ENCODE measurements around the gene ROBO1.
"Not testable (repeated sequence)": the region's sequence is repeated elsewhere in the genome, so short reads cannot be mapped to it uniquely, and the experiment has no call there.

Gene ROBO1

DNA sequence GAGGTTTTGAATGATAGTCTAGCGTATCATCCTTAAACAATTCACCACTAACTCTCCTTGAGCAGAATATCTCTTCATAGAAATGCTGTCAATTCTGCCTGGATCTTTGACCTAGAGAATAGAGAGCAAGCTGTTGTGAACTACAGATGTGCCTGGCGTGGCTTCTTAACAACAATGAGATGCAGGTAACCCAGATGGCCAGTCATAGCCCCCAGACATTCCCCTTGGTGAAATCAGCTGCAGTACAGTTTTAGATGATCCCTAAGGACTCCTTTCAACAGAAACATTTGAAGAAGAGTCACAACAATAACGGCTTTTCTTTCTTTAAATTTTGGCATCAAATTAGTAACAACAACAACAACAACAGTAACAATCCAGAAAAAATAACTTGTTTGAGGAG is 1041.3 kb downstream of the ROBO1 start:
- no peaks in the 10 kb centered on the region; the same call in 1 of the 2 replicates for H3K9me2 ChIP-seq (replicated peaks; ENCODE audit: insufficient read depth, low read length)
- no peak overlapping the region for H3K27ac ChIP-seq (ENCODE audit: low read depth, low read length)
- no peak overlapping the region for H2AFZ ChIP-seq (ENCODE audit: low read depth, low read length, severe bottlenecking)
- no peaks in the 10 kb centered on the region for H4K20me1 ChIP-seq (ENCODE audit: low read depth, low read length)
- no peak overlapping the region for H3K9ac ChIP-seq (ENCODE audit: low read length)
- TF ChIP-seq, protein P1, sequence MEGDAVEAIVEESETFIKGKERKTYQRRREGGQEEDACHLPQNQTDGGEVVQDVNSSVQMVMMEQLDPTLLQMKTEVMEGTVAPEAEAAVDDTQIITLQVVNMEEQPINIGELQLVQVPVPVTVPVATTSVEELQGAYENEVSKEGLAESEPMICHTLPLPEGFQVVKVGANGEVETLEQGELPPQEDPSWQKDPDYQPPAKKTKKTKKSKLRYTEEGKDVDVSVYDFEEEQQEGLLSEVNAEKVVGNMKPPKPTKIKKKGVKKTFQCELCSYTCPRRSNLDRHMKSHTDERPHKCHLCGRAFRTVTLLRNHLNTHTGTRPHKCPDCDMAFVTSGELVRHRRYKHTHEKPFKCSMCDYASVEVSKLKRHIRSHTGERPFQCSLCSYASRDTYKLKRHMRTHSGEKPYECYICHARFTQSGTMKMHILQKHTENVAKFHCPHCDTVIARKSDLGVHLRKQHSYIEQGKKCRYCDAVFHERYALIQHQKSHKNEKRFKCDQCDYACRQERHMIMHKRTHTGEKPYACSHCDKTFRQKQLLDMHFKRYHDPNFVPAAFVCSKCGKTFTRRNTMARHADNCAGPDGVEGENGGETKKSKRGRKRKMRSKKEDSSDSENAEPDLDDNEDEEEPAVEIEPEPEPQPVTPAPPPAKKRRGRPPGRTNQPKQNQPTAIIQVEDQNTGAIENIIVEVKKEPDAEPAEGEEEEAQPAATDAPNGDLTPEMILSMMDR (IDR thresholded peaks at IDR 0.05; ENCODE audit: insufficient read depth, low read length, poor library complexity, severe bottlenecking): no peak
- TF ChIP-seq EZH2phosphoT487 (conservative IDR thresholded peaks at IDR 0.05; ENCODE audit: low read length): no peak
- no peak overlapping the region for H3K4me3 ChIP-seq (ENCODE audit: insufficient read depth, low read length, poor library complexity, severe bottlenecking)
- H3K9me3 ChIP-seq (ENCODE audit: insufficient read depth, low read length): no peaks in the 10 kb centered on the region
- no peak overlapping the region for H3K4me2 ChIP-seq (ENCODE audit: low read depth, low read length, poor library complexity, severe bottlenecking)
- no peaks in the 10 kb centered on the region for H3F3A ChIP-seq (ENCODE audit: insufficient read depth)
- H3K79me2 ChIP-seq (ENCODE audit: insufficient read depth, low read length): no peaks in the 10 kb centered on the region
- H3K27me3 ChIP-seq (ENCODE audit: low read length): no peaks in the 10 kb centered on the region
- H3K36me3 ChIP-seq (ENCODE audit: low read length): no peaks in the 10 kb centered on the region

GRCh38 chr3:78725703-78726246 is 1042.0 kb downstream of the ROBO1 start:
- Histone ChIP-seq H4K20me1 (ENCODE audit: low read depth, low read length) (no peaks in the 10 kb centered on the region), H3K36me3 (ENCODE audit: low read length) (no peaks in the 10 kb centered on the region), H3F3A (ENCODE audit: insufficient read depth) (no peaks in the 10 kb centered on the region), H3K9me3 (ENCODE audit: insufficient read depth, low read length) (no peaks in the 10 kb centered on the region), H3K4me2 (ENCODE audit: low read depth, low read length, poor library complexity, severe bottlenecking) (no peak overlapping the region), H3K4me3 (ENCODE audit: insufficient read depth, low read length, poor library complexity, severe bottlenecking) (no peak overlapping the region), H3K27me3 (ENCODE audit: low read length) (no peaks in the 10 kb centered on the region), H3K9me2 (replicated peaks; ENCODE audit: insufficient read depth, low read length) (no peaks in the 10 kb centered on the region), H3K79me2 (ENCODE audit: insufficient read depth, low read length) (no peaks in the 10 kb centered on the region), H3K27ac (ENCODE audit: low read depth, low read length) (no peak overlapping the region), H2AFZ (ENCODE audit: low read depth, low read length, severe bottlenecking) (no peak overlapping the region), H3K9ac (ENCODE audit: low read length) (no peak overlapping the region)
- TF ChIP-seq, protein P1 (IDR thresholded peaks at IDR 0.05; ENCODE audit: insufficient read depth, low read length, poor library complexity, severe bottlenecking): no peak
- no peak for TF ChIP-seq EZH2phosphoT487 (conservative IDR thresholded peaks at IDR 0.05; ENCODE audit: low read length)

- Histone ChIP-seq H3K27me3 (ENCODE audit: low read length) (no peaks in the 10 kb centered on the region), H3K9me2 (replicated peaks; ENCODE audit: insufficient read depth, low read length) (no peaks in the 10 kb centered on the region), H3K36me3 (ENCODE audit: low read length) (no peaks in the 10 kb centered on the region), H3K79me2 (ENCODE audit: insufficient read depth, low read length) (no peaks in the 10 kb centered on the region), H3K4me3 (ENCODE audit: insufficient read depth, low read length, poor library complexity, severe bottlenecking) (no peak overlapping the region), H3K4me2 (ENCODE audit: low read depth, low read length, poor library complexity, severe bottlenecking) (no peak overlapping the region), H4K20me1 (ENCODE audit: low read depth, low read length) (no peaks in the 10 kb centered on the region), H3F3A (ENCODE audit: insufficient read depth) (no peaks in the 10 kb centered on the region), H3K9me3 (ENCODE audit: insufficient read depth, low read length) (no peaks in the 10 kb centered on the region), H3K27ac (ENCODE audit: low read depth, low read length) (no peak overlapping the region), H3K9ac (ENCODE audit: low read length) (no peak overlapping the region), H2AFZ (ENCODE audit: low read depth, low read length, severe bottlenecking) (no peak overlapping the region)
- no peak for TF ChIP-seq EZH2phosphoT487 (conservative IDR thresholded peaks at IDR 0.05; ENCODE audit: low read length)
- TF ChIP-seq, protein P1 (IDR thresholded peaks at IDR 0.05; ENCODE audit: insufficient read depth, low read length, poor library complexity, severe bottlenecking): no peak
These were observed 1042.9 kb downstream of the ROBO1 start for GRCh38 chr3:78724859-78725258.

DNA sequence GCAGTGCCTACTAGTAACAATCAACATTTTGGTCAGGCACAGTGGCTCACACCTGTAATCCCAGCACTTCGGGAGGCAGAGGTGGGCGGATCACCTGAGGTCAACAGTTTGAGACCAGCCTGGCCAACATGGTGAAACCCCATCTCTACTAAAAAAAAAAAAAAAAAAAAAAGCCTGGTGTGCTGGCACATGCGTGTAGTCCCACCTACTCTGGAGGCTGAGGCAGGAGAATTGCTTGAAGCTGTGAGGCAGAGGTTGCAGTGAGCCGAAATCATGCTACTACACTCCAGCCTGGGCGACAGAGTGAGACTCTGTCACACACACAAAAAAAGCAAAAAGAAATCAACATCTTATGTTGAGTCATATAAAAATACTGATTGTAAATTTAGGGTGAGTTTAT is 1043.4 kb downstream of the ROBO1 start:
- H3F3A ChIP-seq (ENCODE audit: insufficient read depth); H3K9ac ChIP-seq (ENCODE audit: low read length); H3K4me3 ChIP-seq (ENCODE audit: insufficient read depth, low read length, poor library complexity, severe bottlenecking); H3K27me3 ChIP-seq (ENCODE audit: low read length); H3K79me2 ChIP-seq (ENCODE audit: insufficient read depth, low read length); H2AFZ ChIP-seq (ENCODE audit: low read depth, low read length, severe bottlenecking); H4K20me1 ChIP-seq (ENCODE audit: low read depth, low read length); H3K4me2 ChIP-seq (ENCODE audit: low read depth, low read length, poor library complexity, severe bottlenecking); H3K36me3 ChIP-seq (ENCODE audit: low read length); H3K9me2 ChIP-seq (replicated peaks; ENCODE audit: insufficient read depth, low read length); H3K27ac ChIP-seq (ENCODE audit: low read depth, low read length); H3K9me3 ChIP-seq (ENCODE audit: insufficient read depth, low read length): not testable (repeated sequence)
